ENCODE results near the gene SGCA. TPM values are rescaled to one million over a fixed set of nuclear protein-coding genes. Genes with fewer than 3 reads are reported as not detected.
A peak's percentile ranks its signal among the peaks of the same experiment; 100 is the strongest.

The SGCA gene
- total and polyA plus RNA-seq, 2 of the 13 experiments (the other 11 are each of a cell fraction or from before 2014, with no cell fraction given) = not detected

DNA sequence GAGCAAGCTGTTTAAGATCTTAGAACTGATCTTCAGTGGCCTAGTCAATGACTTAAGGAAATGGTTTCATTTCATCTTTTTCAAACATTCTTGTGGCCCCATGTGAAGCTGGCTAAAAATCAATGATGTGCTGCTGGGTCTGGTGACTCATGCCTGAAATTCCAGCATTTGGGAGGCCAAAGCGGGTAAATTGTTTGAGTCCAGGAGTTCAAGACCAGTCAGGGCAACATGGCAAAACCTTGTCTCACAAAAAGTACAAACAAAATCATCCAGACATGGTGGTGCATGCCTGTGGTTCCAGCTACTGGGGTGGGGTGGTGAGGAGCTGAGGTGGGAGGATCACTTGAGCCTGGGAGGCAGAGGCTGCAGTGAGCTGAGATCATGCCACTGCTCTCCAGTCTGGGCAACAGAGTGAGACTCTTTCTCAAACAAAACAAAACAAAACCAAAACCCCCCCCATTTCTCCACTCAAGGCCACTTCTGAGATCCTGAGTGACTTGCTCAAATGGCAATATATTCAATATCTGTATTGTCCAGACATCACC, 53.0 kb downstream of the SGCA start (continued):
- TF ChIP-seq ZNF841 (CRISPR knock-in tag; IDR thresholded peaks at IDR 0.05; ENCODE audit: borderline replicate concordance) = no peak
- TF ChIP-seq SRSF9 (IDR thresholded peaks at IDR 0.05; ENCODE audit: borderline replicate concordance, insufficient read depth, low read depth, low read length, poor library complexity, severe bottlenecking) = no peak
- peak; percentile 86 for TF ChIP-seq ZNF121 (CRISPR knock-in tag; IDR thresholded peaks at IDR 0.05)
- no peak for TF ChIP-seq TSC22D2 (CRISPR knock-in tag; IDR thresholded peaks at IDR 0.05; ENCODE audit: borderline replicate concordance)
- TF ChIP-seq JUNB (CRISPR knock-in tag; IDR thresholded peaks at IDR 0.05; ENCODE audit: borderline replicate concordance) = peak; percentile 90
- peak in 1 of 2 experiments; percentile 72; a peak in 1 of 4 replicates for TF ChIP-seq EP300 (IDR thresholded peaks at IDR 0.05; ENCODE audit: low read depth in 2 of 2, low read length in 2 of 2)
- no peak for TF ChIP-seq EP300 (CRISPR knock-in tag; IDR thresholded peaks at IDR 0.05; ENCODE audit: borderline replicate concordance)
- peak; percentile 60 for TF ChIP-seq SALL1 (CRISPR knock-in tag; IDR thresholded peaks at IDR 0.05)
- TF ChIP-seq ZNF570 (CRISPR knock-in tag; IDR thresholded peaks at IDR 0.05; ENCODE audit: borderline replicate concordance) = no peak
- TF ChIP-seq SIX4 (CRISPR knock-in tag; IDR thresholded peaks at IDR 0.05) = no peak
- peak; percentile 57; the same call in 1 of the 2 replicates for TF ChIP-seq ADNP (CRISPR knock-in tag; IDR thresholded peaks at IDR 0.05)
- TF ChIP-seq, protein P1, sequence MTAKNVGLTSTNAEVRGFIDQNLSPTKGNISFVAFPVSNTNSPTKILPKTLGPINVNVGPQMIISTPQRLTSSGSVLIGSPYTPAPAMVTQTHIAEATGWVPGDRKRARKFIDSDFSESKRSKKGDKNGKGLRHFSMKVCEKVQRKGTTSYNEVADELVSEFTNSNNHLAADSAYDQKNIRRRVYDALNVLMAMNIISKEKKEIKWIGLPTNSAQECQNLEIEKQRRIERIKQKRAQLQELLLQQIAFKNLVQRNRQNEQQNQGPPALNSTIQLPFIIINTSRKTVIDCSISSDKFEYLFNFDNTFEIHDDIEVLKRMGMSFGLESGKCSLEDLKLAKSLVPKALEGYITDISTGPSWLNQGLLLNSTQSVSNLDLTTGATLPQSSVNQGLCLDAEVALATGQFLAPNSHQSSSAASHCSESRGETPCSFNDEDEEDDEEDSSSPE (CRISPR knock-in tag; IDR thresholded peaks at IDR 0.05) = no peak; the same call in 1 of the 2 replicates
- TF ChIP-seq, protein P2, sequence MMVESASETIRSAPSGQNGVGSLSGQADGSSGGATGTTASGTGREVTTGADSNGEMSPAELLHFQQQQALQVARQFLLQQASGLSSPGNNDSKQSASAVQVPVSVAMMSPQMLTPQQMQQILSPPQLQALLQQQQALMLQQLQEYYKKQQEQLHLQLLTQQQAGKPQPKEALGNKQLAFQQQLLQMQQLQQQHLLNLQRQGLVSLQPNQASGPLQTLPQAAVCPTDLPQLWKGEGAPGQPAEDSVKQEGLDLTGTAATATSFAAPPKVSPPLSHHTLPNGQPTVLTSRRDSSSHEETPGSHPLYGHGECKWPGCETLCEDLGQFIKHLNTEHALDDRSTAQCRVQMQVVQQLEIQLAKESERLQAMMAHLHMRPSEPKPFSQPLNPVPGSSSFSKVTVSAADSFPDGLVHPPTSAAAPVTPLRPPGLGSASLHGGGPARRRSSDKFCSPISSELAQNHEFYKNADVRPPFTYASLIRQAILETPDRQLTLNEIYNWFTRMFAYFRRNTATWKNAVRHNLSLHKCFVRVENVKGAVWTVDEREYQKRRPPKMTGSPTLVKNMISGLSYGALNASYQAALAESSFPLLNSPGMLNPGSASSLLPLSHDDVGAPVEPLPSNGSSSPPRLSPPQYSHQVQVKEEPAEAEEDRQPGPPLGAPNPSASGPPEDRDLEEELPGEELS (CRISPR knock-in tag; IDR thresholded peaks at IDR 0.05) = 0 out of 2 replicates have a peak, but pooled peaks have one; percentile 26
- no peak for TF ChIP-seq PITX1 (CRISPR knock-in tag; IDR thresholded peaks at IDR 0.05)
- no peak for TF ChIP-seq TCF7L2 (IDR thresholded peaks at IDR 0.05; ENCODE audit: low read depth, low read length)
- TF ChIP-seq, protein P3, sequence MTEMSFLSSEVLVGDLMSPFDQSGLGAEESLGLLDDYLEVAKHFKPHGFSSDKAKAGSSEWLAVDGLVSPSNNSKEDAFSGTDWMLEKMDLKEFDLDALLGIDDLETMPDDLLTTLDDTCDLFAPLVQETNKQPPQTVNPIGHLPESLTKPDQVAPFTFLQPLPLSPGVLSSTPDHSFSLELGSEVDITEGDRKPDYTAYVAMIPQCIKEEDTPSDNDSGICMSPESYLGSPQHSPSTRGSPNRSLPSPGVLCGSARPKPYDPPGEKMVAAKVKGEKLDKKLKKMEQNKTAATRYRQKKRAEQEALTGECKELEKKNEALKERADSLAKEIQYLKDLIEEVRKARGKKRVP (CRISPR knock-in tag; IDR thresholded peaks at IDR 0.05) = no peak
- TF ChIP-seq ZZZ3 (CRISPR knock-in tag; IDR thresholded peaks at IDR 0.05; ENCODE audit: borderline replicate concordance) = no peak
- TF ChIP-seq EEA1 (CRISPR knock-in tag; IDR thresholded peaks at IDR 0.05; ENCODE audit: borderline replicate concordance) = no peak
- no peak for TF ChIP-seq ZNF850 (CRISPR knock-in tag; conservative IDR thresholded peaks at IDR 0.05)
- no peak for TF ChIP-seq ZGPAT (CRISPR knock-in tag; IDR thresholded peaks at IDR 0.05)
